SK-N-MC (cell line): ENCODE measurements around the gene LEFTY1.

Source experiments
- DNase-seq: peaks from one replicate; pipeline ENCODE4 v3.0.0-alpha.2; 2011; ENCODE audit warnings: low read depth, low spot score
- H3K27ac ChIP-seq: fragments of 200-600 bp; sonication (generic); 2 replicates; pipeline ENCODE4 v1.5.1; 2016; ENCODE audit warnings: mixed run types
- H3K36me3 ChIP-seq: fragments of 200-600 bp; sonication (generic); 2 replicates; pipeline ENCODE4 v1.6.1; 2017; ENCODE audit warnings: antibody characterized with exemption, low read length, mixed read lengths; ENCODE audit not compliant: insufficient read depth
- H3K4me3 ChIP-seq: fragments of 200-600 bp; sonication (generic); 2 replicates; pipeline ENCODE4 v1.5.1; 2016
- H3K9ac ChIP-seq: fragments of 200-600 bp; sonication (generic); 2 replicates; pipeline ENCODE4 v1.8.0; 2017; ENCODE audit warnings: mixed run types, mixed read lengths; ENCODE audit not compliant: insufficient read length
- H3K9me3 ChIP-seq: fragments of 200-600 bp; sonication (generic); 2 replicates; pipeline ENCODE4 v1.6.1; 2017; ENCODE audit warnings: low read depth, mild to moderate bottlenecking, antibody characterized with exemption, low read length, moderate library complexity, mixed read lengths
- EZH2 ChIP-seq: fragments of 200-600 bp; sonication (generic); IDR thresholded peaks from one replicate; pipeline ENCODE4 v1.6.1; 2017; ENCODE audit warnings: antibody characterized with exemption
- FOXP2 ChIP-seq: optimal IDR thresholded peaks from 2 replicates; pipeline ENCODE3; 2011; ENCODE audit warnings: mild to moderate bottlenecking, moderate library complexity; ENCODE audit not compliant: insufficient read depth; ENCODE audit errors: extremely low read length, control extremely low read depth
- POLR2AphosphoS5 ChIP-seq: IDR thresholded peaks from 2 replicates; pipeline ENCODE4 v1.6.1; 2012; ENCODE audit warnings: mild to moderate bottlenecking, low read depth, low read length, borderline replicate concordance

Gene LEFTY1

DNA sequence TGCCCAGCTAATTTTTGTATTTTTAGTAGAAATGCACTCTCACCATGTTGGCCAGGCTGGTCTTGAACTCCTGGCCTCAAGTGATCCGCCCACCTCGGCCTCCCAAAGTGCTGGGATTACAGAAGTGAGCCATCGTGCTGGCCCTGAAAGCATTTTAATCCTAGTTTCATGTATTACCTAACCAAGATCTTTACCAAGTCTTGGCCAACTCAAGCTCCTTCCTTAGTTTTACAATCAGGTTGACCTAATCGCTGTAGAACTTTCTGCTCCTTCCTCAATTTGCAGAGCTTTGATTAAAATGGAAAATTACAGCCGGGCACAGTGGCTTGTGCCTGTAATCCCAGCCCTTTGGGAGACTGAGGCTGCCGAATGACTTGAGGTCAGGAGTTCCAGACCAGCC is 3.6 kb downstream of the LEFTY1 start:
- TF ChIP-seq FOXP2, result no peak
- TF ChIP-seq POLR2AphosphoS5, result no peak
- no peak for TF ChIP-seq EZH2
- no peak overlapping the region for H3K9ac ChIP-seq
- H3K27ac ChIP-seq, result no peak overlapping the region
- H3K9me3 ChIP-seq, result no peaks in the 10 kb centered on the region
- DNase-seq, result no peak
- no peak overlapping the region for H3K4me3 ChIP-seq
- no peaks in the 10 kb centered on the region for H3K36me3 ChIP-seq

DNA sequence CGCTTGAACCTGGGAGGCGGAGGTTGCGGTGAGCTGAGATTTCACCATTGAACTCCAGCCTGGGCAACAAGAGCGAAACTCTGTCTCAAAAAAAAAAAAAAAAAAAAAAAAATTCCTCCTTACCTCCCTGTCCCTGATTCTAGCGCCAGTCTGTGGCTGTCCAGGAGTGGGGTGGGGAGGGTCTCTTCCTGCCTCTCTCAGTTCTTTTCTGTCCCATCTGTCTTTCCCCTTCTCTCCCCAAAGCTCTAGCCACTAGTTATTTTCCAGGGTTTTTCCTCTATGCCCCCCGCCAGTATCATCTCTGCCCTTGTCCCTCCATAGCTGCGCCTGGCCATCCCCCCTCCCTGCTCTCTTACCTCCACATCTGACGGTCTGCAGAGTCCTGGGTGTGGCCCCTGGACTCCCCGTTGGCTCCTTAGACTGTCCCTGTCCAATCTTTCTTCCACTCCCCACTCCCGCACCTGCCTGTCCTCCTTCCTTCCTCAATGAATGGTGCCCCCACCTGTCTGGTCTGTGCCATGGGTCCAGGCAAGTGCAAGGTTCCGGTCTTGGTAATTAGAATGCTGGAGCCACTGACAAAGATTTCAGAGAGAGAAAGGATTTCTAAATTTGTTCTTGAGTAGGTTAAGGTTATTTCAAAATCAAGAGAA is 5.2 kb downstream of the LEFTY1 start:
- no peak overlapping the region for H3K27ac ChIP-seq
- no peak for DNase-seq
- no peak overlapping the region for H3K9ac ChIP-seq
- H3K36me3 ChIP-seq, result no peaks in the 10 kb centered on the region
- H3K4me3 ChIP-seq, result no peak overlapping the region
- no peaks in the 10 kb centered on the region for H3K9me3 ChIP-seq
- TF ChIP-seq FOXP2 (no peak), POLR2AphosphoS5 (no peak), EZH2 (no peak)

DNA sequence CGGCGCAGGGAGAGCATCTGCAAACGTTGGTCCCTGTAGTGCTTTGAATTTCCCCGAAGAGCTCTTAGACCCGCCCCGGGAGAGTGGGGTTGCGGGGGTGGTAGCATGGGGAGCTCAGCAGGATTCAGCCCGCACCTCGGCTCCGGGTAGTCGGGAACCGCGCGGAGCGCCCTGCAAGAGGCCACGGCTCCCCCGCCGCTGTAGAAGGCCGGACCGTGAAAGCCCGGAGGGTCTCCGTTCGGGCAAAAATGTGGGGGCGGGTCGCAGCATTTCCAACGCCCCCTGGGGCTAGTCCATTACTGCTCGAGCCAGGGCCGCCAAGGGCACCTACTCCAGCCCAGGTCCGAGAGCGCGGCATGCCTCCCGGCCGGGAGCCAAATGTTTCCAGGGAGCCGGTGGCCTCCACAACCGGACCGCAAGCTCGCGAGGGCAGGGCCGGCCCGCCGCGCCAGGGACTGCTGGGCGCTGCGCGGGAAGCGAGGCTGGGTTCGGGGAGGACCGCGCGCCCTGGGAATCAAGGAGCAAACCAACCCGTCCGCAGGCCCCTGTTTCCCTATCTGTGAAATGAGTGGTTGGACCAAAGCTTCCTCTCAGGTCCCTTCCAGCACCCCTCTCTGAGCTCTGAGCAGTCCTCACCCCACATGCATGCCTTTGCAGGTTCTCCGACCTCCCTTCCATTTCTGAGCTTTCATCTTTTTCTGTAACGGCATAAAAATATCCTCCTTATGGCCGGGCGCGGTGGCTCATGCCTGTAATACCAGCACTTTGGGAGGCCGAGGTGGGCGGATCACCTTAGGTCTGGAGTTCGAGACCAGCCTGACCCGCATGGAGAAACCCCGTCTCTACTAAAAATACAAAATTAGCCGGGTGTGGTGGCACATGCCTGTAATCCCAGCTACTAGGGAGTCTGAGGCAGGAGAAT is 6.0 kb downstream of the LEFTY1 start:
- Histone ChIP-seq H3K27ac (no peak overlapping the region), H3K9ac (peak overlapping the region; percentile 77), H3K4me3 (peak overlapping the region; percentile 93), H3K9me3 (no peaks in the 10 kb centered on the region), H3K36me3 (no peaks in the 10 kb centered on the region)
- DNase-seq, result no peak
- TF ChIP-seq FOXP2 (no peak), EZH2 (no peak), POLR2AphosphoS5 (no peak)

DNA sequence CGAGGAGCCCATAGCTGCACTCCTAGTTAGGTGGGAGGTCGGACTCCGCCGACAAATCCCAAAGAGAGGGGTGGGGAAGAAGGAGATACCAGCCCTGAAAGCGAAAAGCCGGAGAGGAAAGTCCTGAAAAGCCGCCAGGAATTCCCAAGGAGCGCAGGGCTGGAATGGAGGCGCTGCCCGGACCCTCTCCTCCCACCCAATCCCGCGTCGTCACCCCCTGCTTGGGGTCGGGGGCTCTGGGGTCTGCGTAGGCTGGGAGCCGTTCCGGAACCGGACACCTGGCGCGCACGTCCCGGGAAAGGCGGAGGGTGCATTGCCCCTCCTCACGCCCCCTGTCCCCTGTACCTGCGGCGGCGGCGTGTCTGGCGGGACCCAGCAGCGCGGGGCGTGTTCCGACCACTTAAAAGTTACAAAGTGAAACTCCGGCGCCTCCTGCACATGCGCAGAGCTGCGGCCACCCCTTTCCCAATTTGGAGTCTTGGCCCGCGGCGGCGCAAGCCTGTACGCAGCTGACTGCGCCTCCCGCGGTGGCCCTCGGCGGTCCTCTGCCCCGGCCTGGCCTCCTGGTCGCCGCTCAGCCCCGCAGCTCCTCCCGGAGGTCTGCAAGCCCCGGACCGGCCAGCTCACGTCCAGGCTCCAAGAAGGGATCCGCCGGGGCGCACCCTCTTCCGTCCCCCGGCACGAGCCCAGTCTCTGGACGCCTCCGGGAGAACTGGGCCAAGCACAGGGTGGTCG is 6.8 kb downstream of the LEFTY1 start, which contains the start of gene TMEM63A:
Gene TMEM63A, minus strand, starts transcription at position 422 of the 735 bp plus-strand sequence. CDS start 4,800 bp downstream, outside the sequence.
- no peak within 1 kb of the TSS for H3K27ac ChIP-seq
- peak; percentile 78 for TF ChIP-seq POLR2AphosphoS5
- no peak for TF ChIP-seq EZH2
- TF ChIP-seq FOXP2, result peak; percentile 13
- H3K9ac ChIP-seq, result peak within 1 kb of the TSS; percentile 77
- peak; percentile 16 for DNase-seq
- no peaks in the 10 kb centered on the region for H3K36me3 ChIP-seq
- H3K4me3 ChIP-seq, result peak within 1 kb of the TSS; percentile 93
- no peaks in the 10 kb centered on the region for H3K9me3 ChIP-seq

DNA sequence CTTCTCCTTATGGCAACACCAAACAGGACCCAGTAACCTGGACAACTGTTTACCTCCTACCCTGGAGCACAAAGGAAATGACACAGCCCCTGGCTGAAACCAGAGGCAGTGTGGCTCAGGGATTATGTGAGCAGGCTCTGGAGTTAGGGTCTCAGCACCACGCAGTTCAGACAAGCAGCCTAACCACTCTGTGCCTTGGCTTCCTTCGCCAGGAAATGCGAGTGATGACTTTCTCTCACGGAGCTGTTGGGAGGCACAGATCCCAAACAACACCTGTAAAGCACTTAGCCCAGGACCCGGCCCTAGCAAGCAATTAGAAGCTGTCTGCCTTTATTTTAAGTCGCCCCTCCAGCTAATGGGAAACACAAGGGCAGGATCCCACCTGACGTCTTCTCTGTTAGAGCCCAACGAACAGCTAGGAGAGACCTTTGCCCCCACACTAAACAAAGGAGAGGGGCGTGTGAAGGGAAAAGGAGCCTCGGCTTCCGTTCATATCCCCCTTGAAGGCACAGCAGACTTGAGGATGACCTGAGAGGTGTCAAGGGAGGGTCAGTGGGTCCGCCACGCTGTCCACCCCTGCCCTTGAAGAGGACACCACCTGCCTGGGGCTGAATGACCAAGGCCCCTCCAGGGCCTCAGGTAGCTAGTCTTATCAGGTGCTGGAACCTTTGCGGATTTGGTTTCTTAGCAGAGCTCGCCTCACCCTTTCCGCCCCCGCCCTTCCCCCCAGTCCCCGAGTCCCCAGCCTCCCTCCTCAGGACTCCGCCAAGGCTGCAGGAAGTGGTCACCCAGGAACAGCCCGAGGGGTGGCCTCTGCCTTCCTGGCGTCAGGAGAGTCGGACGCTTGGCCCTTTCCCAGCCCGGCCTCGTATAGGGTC is 7.6 kb downstream of the LEFTY1 start:
- no peak for DNase-seq
- TF ChIP-seq FOXP2, result no peak
- no peak for TF ChIP-seq EZH2
- TF ChIP-seq POLR2AphosphoS5, result no peak
- no peak overlapping the region for H3K27ac ChIP-seq

DNA sequence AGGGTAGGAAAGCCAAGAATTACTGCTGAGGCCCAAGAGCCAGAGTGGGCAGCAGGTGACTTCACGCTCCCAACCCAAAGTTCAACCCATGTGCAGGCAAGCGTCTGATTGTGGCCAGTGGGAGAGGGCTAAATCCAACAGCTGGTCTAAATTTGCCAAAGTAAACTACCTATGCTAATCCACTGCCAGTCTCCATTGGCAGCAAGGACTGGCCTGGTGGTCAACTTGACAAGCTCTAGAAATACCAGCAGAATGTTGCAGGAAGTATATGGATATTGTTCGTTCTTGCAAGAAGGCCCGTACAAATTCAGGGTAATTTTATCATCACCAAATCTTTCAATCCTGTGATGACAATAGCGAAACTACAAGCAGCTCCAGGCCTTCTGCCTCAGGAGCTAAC is 8.3 kb downstream of the LEFTY1 start:
- Histone ChIP-seq H3K36me3 (no peaks in the 10 kb centered on the region), H3K4me3 (no peak overlapping the region), H3K9ac (no peak overlapping the region), H3K27ac (no peak overlapping the region), H3K9me3 (no peaks in the 10 kb centered on the region)
- DNase-seq, result no peak
- no peak for TF ChIP-seq EZH2
- TF ChIP-seq POLR2AphosphoS5, result no peak
- no peak for TF ChIP-seq FOXP2

More for the DNA sequence above, 7.6 kb downstream of the LEFTY1 start:
- Histone ChIP-seq H3K9ac (peak overlapping the region; percentile 77), H3K9me3 (no peaks in the 10 kb centered on the region), H3K36me3 (no peaks in the 10 kb centered on the region), H3K4me3 (peak overlapping the region; percentile 93)

DNA sequence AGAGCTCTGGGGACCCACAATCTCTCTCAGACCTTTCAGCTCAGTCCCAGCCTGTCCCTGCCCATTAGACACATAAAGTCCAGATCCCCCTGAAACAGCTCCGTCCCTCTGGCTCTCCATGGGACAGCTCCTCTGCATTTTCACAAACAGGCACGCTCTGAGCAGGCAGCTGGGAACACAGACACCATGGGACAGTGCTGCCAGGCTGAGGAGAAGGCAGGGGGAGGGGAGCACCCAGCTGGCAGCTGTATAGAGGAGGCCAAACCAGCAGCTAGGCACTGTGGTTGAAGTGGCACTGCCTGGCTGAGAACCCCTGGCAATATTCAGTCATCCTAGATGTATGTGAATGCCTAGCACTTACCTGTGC is 8.7 kb downstream of the LEFTY1 start:
- TF ChIP-seq POLR2AphosphoS5 (no peak), EZH2 (no peak), FOXP2 (no peak)
- no peak overlapping the region for H3K9ac ChIP-seq
- no peak for DNase-seq
- no peaks in the 10 kb centered on the region for H3K9me3 ChIP-seq
- no peaks in the 10 kb centered on the region for H3K36me3 ChIP-seq
- H3K4me3 ChIP-seq, result no peak overlapping the region
- H3K27ac ChIP-seq, result no peak overlapping the region
